Thymus (tissue), 11 donors: ENCODE data around the gene FCN2. TPM values are rescaled to one million over a fixed set of nuclear protein-coding genes. Genes with fewer than 3 reads are reported as not detected.

Source experiments
- DNase-seq, 9 donors: peaks; one replicate each; pipeline ENCODE4 v3.0.0-alpha.2; 2013; ENCODE audit warnings: low spot score in 9 of 9, low read depth in 6 of 9, missing footprints in 1 of 9
- H3K27ac ChIP-seq, 2 donors: one replicate each; pipeline ENCODE4 v1.5.1; 2013; ENCODE audit warnings: control low read depth in 1 of 2, low read depth in 1 of 2, low read length in 1 of 2, mild to moderate bottlenecking in 1 of 2, moderate library complexity in 1 of 2
- H3K27me3 ChIP-seq, 2 donors: one replicate each; pipeline ENCODE4 v1.5.1; 2013; ENCODE audit warnings: low read length in 1 of 2; ENCODE audit not compliant: control insufficient read depth in 2 of 2, insufficient read depth in 1 of 2
- H3K36me3 ChIP-seq, 2 donors: one replicate each; pipeline ENCODE4 v1.5.1; 2013; ENCODE audit warnings: low read length in 1 of 2, mild to moderate bottlenecking in 1 of 2, moderate library complexity in 1 of 2; ENCODE audit not compliant: control insufficient read depth in 2 of 2, insufficient read depth in 2 of 2
- H3K4me1 ChIP-seq, 2 donors: one replicate each; pipeline ENCODE4 v1.5.1; 2013; ENCODE audit warnings: low read length in 2 of 2; ENCODE audit not compliant: control insufficient read depth in 2 of 2, insufficient read depth in 2 of 2
- H3K4me3 ChIP-seq, 2 donors: one replicate each; pipeline ENCODE4 v1.5.1; 2013; ENCODE audit warnings: low read length in 2 of 2, control low read depth in 1 of 2, mild to moderate bottlenecking in 1 of 2
- H3K9me3 ChIP-seq, 2 donors: one replicate each; pipeline ENCODE4 v1.5.1; 2013; ENCODE audit warnings: low read length in 1 of 2, mild to moderate bottlenecking in 1 of 2; ENCODE audit not compliant: control insufficient read depth in 2 of 2, insufficient read depth in 1 of 2
- WGBS: extraction: QIAGEN DNeasy Blood & Tissue Kit; methylation state at CpG from one replicate; pipeline ENCODE4 v1.1.7; 2013; 5-methylcytosine and 5-hydroxymethylcytosine counted together
- polyA plus RNA-seq: library from polyadenylated mRNA; stranded (reverse); fragments of 200-250 nt; gene quantifications from one replicate; pipeline ENCODE4 v1.2.3, GENCODE V29; 2013
- total RNA-seq: library from RNA; stranded (reverse); fragments of 120-200 nt; gene quantifications from one replicate; pipeline ENCODE4 v1.2.4, GENCODE V29; 2013
- donor health status: healthy.

Gene FCN2
- total and polyA plus RNA-seq, 2 donors, result 0.52 to 0.75 TPM

DNA sequence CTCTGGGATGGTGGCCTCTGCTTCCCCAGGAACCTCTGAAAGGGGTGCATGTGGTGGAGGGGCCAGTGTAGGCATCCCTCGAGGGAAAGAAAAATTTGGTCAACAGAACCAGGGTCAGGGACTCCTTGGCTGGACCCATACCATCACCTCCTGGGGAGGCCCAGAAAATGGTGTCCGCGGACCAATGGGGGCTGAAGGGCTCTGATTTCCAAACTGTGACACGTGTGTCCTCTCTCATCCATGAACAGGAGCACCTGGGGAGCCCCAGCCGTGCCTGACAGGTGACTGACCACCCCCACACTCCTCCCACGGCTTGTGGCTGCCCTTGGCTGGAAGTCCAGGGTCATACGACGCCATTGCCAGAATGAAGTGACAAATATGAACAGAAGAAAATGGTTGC lies 3.9 kb downstream of the FCN2 start:
- H3K4me1 ChIP-seq, result peaks cover 0 to 10% of the 10 kb centered on the region in 2 donors
- 91% methylated on average over 8 of the region's 8 CpGs for WGBS
- no peaks in the 10 kb centered on the region for H3K9me3 ChIP-seq
- DNase-seq, result no peak
- H3K4me3 ChIP-seq, result no peak overlapping the region
- H3K27ac ChIP-seq, result no peak overlapping the region
- no peaks in the 10 kb centered on the region for H3K36me3 ChIP-seq
- peaks cover 0 to 2% of the 10 kb centered on the region in 2 donors for H3K27me3 ChIP-seq

DNA sequence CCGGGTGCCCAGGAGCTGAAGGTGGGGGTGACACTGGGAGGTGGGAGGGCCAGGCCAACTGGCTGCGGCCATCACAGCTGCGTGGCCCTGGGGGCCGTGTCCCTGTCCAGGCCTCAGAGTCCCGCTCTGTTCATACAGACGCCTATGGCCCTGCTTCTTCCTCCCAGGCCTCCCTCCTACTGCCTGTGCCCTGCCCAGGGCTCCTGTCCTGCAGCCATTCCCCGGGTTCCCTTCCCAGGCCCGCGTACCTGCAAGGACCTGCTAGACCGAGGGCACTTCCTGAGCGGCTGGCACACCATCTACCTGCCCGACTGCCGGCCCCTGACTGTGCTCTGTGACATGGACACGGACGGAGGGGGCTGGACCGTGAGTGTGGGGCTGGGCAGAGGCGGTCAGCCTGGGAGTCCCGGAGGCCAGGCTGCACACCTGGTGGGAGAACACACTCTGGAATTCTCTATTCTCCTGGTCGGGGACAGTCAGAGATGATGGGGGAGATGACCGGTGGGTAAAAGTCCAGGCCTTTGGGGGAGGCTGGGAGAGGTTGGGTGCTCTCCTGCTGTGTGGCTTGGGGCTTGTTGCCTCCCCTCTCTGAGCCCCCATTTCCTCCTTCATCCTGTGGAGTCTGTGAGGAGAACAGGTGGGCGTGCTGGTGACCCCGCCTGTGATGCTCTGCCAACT lies 4.5 kb downstream of the FCN2 start:
- Histone ChIP-seq H3K27ac (no peak overlapping the region), H3K4me3 (no peak overlapping the region), H3K36me3 (no peaks in the 10 kb centered on the region), H3K9me3 (no peaks in the 10 kb centered on the region), H3K27me3 (peaks cover 0 to 2% of the 10 kb centered on the region in 2 donors), H3K4me1 (peaks cover 0 to 12% of the 10 kb centered on the region in 2 donors)
- whole genome bisulfite sequencing, result 95% methylated on average over 22 of the region's 22 CpGs
- no peak for DNase-seq

DNA sequence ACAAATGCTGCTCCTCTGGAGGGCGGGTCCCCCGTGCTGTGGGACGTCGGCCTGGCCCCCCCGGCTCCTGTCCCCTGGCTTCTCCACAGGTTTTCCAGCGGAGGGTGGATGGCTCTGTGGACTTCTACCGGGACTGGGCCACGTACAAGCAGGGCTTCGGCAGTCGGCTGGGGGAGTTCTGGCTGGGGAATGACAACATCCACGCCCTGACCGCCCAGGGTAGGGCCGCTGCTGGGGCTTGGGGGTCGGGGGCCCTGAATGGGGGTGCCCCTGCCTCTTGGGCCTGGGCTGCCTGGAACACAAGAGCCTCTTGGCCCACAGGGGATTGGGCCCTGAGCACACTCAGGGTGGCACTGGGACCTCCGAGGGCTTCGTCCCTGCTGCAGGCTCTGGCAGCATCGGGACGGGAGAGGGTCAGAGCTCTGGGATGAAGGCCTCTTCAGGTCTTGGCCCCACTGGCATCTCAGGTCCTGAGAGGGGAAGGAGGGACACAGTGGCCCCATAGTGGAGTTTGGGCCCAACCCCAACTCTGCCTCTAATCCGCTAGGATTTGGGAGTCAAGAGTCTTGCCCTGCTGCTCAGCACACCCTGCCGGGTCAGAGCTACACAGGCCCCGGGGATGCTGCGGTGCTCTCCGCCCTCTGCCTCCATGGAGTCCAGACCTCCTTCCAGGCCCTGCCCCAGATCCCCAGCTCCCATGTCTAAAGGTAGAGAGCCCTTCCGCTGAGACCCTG lies 5.2 kb downstream of the FCN2 start:
- no peak overlapping the region for H3K4me3 ChIP-seq
- WGBS, result 96% methylated on average over 24 of the region's 24 CpGs
- peaks cover 0 to 2% of the 10 kb centered on the region in 2 donors for H3K27me3 ChIP-seq
- H3K4me1 ChIP-seq, result peaks cover 0 to 12% of the 10 kb centered on the region in 2 donors
- H3K27ac ChIP-seq, result no peak overlapping the region
- DNase-seq, result no peak
- no peaks in the 10 kb centered on the region for H3K36me3 ChIP-seq
- H3K9me3 ChIP-seq, result no peaks in the 10 kb centered on the region

DNA sequence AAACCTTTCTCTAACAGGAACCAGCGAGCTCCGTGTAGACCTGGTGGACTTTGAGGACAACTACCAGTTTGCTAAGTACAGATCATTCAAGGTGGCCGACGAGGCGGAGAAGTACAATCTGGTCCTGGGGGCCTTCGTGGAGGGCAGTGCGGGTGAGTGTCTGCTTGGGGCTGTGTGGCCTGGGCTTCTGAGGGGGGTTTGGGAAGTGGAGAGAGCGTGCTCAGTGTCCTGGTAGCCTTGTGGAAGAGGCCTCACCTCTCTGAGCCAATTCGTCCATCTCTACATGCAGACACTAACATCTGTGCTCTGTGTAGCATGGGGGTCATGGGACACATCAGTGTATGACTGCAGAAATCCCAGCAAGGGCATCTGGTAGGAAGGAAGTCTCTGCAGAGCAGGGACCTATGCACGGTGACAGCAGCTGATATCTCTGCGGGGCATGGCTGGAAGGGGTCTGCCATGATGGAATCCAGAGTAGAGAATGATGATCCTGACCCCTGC lies 5.9 kb downstream of the FCN2 start:
- H3K27ac ChIP-seq, result no peak overlapping the region
- no peaks in the 10 kb centered on the region for H3K36me3 ChIP-seq
- H3K27me3 ChIP-seq, result peaks cover 0 to 2% of the 10 kb centered on the region in 2 donors
- DNase-seq, result no peak
- H3K4me1 ChIP-seq, result peaks cover 0 to 12% of the 10 kb centered on the region in 2 donors
- no peaks in the 10 kb centered on the region for H3K9me3 ChIP-seq
- no peak overlapping the region for H3K4me3 ChIP-seq
- 91% methylated on average over 11 of the region's 11 CpGs for WGBS

DNA sequence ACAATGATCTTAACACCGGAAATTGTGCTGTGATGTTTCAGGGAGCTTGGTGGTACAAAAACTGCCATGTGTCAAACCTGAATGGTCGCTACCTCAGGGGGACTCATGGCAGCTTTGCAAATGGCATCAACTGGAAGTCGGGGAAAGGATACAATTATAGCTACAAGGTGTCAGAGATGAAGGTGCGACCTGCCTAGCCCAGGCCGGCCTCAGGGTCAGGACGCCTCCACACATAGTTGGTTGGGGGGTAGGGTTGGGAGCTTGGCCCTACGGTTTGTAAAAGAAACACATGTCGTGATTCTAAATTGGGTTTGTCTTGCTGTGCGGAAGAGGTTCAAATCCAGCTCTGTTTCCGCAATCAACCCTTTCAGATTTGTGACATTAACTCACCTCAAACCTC lies 6.6 kb downstream of the FCN2 start:
- H3K4me1 ChIP-seq, result peaks cover 0 to 16% of the 10 kb centered on the region in 2 donors
- H3K4me3 ChIP-seq, result no peak overlapping the region
- WGBS, result 94% methylated on average over 10 of the region's 10 CpGs
- no peaks in the 10 kb centered on the region for H3K36me3 ChIP-seq
- H3K9me3 ChIP-seq, result no peaks in the 10 kb centered on the region
- peaks cover 0 to 2% of the 10 kb centered on the region in 2 donors for H3K27me3 ChIP-seq
- no peak for DNase-seq
- no peak overlapping the region for H3K27ac ChIP-seq

DNA sequence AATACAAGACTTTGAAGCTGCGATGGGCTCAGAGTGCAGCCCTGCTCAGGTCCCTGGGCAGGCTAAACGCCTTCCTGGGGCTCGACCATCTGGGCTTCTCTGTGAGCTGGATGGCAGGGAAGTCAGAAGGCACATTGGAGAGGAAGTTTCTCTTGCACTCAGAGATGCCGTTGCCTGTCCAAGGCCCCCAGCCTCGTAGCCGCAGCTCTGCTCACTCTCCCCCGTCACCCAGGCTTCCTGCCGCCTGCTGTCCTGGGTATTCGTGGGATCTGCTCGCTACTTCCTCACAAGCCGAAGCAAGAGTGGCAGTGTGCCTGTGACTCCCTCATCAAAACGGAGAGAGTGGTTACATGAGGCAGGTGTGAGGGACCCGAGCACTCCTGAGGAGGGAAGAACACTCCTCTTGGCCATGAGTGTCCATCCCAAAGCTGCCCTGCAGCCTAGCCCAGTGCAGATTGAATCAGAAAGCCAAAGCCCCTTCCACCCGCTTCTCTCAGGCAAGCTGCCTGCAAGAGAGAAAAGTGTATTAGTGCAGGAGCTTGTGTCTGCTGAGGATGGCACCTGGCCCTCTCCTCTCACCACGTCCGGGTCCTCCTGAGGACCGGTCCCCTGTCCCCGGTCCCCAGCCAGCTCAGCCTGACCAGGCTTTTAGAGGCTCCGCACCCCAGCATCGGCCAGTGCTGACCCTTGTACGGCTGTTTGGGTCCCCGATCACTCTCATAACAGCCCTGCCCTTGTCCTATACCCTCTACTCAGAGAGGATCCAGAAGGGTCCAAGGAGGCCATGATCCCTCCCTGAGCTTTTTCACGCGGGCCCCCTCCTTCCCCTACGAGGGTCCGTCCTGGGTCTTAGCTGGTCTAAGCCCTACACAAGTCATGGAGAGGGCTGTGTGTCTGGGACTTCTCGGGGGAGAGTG lies 7.3 kb downstream of the FCN2 start:
- H3K9me3 ChIP-seq, result no peaks in the 10 kb centered on the region
- H3K36me3 ChIP-seq, result no peaks in the 10 kb centered on the region
- H3K4me1 ChIP-seq, result peaks cover 0 to 21% of the 10 kb centered on the region in 2 donors
- peaks cover 0 to 2% of the 10 kb centered on the region in 2 donors for H3K27me3 ChIP-seq
- peak in 1 of 9 donors; percentile 12 for DNase-seq
- H3K27ac ChIP-seq, result no peak overlapping the region
- no peak overlapping the region for H3K4me3 ChIP-seq
- WGBS, result 54% methylated on average over 27 of the region's 27 CpGs

DNA sequence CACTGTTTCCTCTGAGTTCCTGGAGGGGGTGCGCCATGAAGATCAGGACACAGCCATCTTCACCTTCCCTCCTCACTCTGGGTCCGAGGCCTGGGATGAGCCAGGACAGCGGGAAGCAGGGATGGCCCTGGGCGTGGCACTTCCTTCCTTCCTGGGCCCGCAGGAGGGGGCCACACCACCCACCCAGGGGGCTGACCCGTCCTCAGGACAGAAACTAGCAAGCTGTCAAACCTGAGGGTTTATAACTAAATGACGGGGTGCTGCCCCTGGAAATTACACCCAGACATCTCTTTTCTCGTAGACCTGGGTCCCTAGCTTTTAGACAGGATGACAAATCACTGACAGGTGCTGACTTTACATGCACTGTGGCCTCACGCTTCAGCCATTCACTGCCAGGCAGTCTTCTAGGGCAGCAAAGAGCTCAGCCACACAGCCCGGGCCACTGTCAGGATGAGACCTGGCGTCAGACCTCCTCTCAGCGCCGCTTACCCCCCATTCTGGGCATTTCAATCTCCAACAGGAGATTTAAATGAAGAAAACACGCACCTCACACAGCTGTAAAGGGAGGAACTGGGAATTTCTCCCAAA lies 8.1 kb downstream of the FCN2 start:
- Histone ChIP-seq H3K4me3 (no peak overlapping the region), H3K36me3 (no peaks in the 10 kb centered on the region), H3K27me3 (peaks cover 0 to 2% of the 10 kb centered on the region in 2 donors), H3K27ac (no peak overlapping the region), H3K4me1 (peaks cover 0 to 25% of the 10 kb centered on the region in 2 donors), H3K9me3 (no peaks in the 10 kb centered on the region)
- DNase-seq, result no peak
- 94% methylated on average over 14 of the region's 14 CpGs for WGBS

DNA sequence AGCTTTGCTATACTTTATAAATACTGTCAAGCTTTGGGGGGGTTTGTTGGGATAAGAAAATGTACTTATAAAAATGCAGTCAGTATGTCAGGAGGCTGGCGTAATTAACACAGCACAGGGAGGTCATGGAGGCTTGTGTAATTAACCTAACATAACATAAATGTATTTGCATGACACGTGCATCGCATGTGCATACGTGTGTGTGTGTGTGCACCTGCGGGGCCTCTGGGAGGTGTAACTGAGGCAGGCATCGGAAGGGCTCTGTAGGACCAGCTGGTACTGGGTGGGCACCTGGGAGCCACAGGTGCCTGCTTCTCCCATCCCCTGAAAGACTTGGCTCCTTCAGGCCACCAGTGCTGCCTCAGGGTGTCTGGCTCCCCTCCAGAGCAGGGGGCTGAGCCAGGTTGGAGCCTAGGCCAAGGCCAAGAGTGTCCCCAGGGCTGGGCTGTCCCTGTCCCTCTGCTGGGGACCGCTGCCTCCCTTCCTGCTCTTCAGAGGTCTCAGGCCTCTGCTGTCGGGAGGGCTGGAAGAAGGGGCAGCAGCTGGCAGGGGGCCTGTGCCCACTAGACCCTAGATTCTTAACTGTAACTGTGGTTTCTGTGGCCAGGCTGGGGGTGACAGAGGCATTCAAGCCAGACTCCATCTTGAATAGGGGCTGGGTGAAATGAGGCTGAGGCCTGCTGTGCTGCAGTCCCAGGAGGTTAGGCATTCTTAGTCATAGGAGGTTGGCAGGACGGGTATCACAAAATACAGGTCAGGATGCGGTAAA lies 9.0 kb downstream of the FCN2 start:
- H3K36me3 ChIP-seq, result no peaks in the 10 kb centered on the region
- DNase-seq, result no peak
- WGBS, result 65% methylated on average over 10 of the region's 10 CpGs
- no peak overlapping the region for H3K4me3 ChIP-seq
- peaks cover 0 to 25% of the 10 kb centered on the region in 2 donors for H3K4me1 ChIP-seq
- peaks cover 0 to 2% of the 10 kb centered on the region in 2 donors for H3K27me3 ChIP-seq
- H3K27ac ChIP-seq, result no peak overlapping the region
- no peaks in the 10 kb centered on the region for H3K9me3 ChIP-seq
